Measurements from ENCODE around the gene TEX28.

DNA sequence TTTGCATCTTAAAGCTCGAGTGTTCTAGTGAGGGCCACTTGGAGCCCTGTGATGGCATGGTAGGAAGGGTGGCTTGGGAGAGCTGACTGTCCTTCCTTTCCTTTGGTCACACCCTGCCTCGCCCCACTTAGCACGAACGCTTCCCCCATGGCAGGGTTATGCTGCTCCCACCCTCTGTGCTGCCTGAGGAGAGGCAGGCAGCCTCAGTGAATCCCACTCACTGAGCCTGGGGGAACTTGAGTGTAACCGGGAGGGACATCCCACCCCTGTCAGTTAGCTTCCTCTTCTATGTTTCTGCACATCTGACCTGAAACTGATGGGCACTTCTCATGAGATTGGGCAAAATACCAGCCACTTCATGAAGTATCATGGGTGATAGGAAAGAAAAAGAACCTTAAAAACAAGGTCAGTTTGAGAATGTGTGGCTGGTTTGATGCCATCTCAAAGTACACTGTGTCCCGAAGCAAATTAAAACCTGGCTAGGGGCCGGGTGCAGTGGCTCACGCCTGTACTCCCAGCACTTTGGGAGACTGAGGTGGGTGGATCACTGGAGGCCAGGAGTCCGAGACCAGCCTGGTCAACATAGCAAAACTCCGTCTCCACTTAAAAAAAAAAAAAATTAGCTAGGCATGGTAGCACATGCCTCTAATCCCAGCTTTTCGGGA lies 10.7 kb upstream of the TEX28 start:
- TF ChIP-seq, protein P1, sequence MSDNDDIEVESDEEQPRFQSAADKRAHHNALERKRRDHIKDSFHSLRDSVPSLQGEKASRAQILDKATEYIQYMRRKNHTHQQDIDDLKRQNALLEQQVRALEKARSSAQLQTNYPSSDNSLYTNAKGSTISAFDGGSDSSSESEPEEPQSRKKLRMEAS (IDR thresholded peaks at IDR 0.05; ENCODE audit: low read depth, low read length) = no peak
- no peak for TF ChIP-seq POLR2A (IDR thresholded peaks at IDR 0.05; ENCODE audit: extremely low read depth, insufficient read length)
